ENCODE data around the gene EXOSC3. TPM values are rescaled to one million over a fixed set of nuclear protein-coding genes. Genes with fewer than 3 reads are reported as not detected.
"Not testable (repeated sequence)": the region's sequence is repeated elsewhere in the genome, so short reads cannot be mapped to it uniquely, and the experiment has no call there.

EXOSC3 gene
- total and polyA plus RNA-seq, 8 donors: 7.6 to 190 (median 25.3) TPM

DNA sequence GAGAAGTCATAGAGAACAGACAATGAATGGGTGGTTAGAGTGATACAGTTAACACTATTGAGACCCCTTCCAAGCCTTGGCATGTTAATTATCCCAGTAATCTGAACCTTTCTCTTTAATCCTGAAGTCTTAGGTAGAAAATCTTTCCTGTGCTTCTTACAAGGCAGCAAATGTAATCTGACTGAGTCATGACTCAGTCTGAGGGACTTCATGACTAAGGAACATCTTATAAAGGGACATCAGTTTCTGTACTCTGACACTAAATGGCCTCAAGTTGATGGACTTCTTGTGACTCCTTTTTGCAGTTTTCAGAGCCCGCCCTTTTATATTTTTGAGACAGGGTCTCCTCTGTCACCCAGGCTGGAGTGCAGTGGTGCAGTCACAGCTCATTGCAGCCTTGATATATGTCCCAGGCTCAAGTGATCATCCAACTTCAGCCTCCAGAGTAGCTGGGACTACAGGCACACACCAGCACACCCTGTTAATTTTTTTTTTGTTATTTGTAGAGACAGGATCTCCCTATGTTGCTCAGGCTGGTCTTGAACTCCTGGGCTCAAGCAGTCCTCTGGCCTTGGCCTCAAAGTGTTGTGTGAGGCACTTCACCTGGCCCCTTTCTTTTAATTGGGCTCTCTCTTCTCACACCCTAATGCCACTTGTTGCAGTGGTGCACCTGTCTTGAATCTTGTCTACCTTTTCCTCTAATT lies 9.5 kb downstream of the EXOSC3 start:
- WGBS, 5 donors: 91 to 100% (median 100%) methylated on average over 1 of the region's 1 CpG
- Histone ChIP-seq H3K4me1 (no peaks in the 10 kb centered on the region), H3K27me3 (no peaks in the 10 kb centered on the region), H3K27ac (no peak overlapping the region), H3K36me3 (peaks cover 36 to 99% (median 97%) of the 10 kb centered on the region in 4 donors), H3K4me3 (no peak overlapping the region), H3K9me3 (no peaks in the 10 kb centered on the region)
- TF ChIP-seq, protein P1, sequence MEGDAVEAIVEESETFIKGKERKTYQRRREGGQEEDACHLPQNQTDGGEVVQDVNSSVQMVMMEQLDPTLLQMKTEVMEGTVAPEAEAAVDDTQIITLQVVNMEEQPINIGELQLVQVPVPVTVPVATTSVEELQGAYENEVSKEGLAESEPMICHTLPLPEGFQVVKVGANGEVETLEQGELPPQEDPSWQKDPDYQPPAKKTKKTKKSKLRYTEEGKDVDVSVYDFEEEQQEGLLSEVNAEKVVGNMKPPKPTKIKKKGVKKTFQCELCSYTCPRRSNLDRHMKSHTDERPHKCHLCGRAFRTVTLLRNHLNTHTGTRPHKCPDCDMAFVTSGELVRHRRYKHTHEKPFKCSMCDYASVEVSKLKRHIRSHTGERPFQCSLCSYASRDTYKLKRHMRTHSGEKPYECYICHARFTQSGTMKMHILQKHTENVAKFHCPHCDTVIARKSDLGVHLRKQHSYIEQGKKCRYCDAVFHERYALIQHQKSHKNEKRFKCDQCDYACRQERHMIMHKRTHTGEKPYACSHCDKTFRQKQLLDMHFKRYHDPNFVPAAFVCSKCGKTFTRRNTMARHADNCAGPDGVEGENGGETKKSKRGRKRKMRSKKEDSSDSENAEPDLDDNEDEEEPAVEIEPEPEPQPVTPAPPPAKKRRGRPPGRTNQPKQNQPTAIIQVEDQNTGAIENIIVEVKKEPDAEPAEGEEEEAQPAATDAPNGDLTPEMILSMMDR (IDR thresholded peaks at IDR 0.05): no peak
- no peak for TF ChIP-seq POLR2AphosphoS5 (IDR thresholded peaks at IDR 0.05)
- intact Hi-C loops (cut with DNase I; ENCODE audit: low total_unique reads): no loop called here
- no peak for DNase-seq

DNA sequence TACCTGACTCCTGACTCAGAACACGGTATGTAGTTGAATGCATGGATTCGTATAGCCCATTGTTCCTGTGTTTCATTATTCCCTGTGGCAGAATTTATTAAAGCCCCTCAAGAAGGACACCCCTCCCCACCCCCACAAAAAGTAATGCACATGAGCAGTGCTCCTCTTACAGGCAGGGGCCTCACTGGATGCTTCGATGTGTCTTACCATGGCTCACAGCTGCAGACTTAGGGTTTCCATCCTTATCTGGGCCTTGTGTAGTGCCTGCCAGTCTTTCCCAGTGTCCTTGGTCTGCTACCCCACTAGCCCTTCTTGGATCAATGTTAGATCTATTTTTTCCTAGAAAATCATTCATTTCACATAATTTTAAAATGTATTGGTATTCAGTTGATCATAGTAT lies 14.9 kb downstream of the EXOSC3 start:
- Histone ChIP-seq H3K4me3 (no peak overlapping the region), H3K4me1 (no peaks in the 10 kb centered on the region), H3K36me3 (peaks cover 11 to 74% (median 64%) of the 10 kb centered on the region in 4 donors), H3K9me3 (no peaks in the 10 kb centered on the region), H3K27me3 (no peaks in the 10 kb centered on the region), H3K27ac (no peak overlapping the region)
- TF ChIP-seq POLR2A (IDR thresholded peaks at IDR 0.05): no peak
- no peak for TF ChIP-seq EP300 (IDR thresholded peaks at IDR 0.05)
- TF ChIP-seq, protein P1 (IDR thresholded peaks at IDR 0.05): no peak
- no peak for TF ChIP-seq POLR2AphosphoS5 (IDR thresholded peaks at IDR 0.05)
- intact Hi-C loops (cut with DNase I; ENCODE audit: low total_unique reads): no loop called here
- DNase-seq: no peak
- 94 to 98% (median 96%) methylated on average over 3 of the region's 3 CpGs for WGBS, 5 donors

DNA sequence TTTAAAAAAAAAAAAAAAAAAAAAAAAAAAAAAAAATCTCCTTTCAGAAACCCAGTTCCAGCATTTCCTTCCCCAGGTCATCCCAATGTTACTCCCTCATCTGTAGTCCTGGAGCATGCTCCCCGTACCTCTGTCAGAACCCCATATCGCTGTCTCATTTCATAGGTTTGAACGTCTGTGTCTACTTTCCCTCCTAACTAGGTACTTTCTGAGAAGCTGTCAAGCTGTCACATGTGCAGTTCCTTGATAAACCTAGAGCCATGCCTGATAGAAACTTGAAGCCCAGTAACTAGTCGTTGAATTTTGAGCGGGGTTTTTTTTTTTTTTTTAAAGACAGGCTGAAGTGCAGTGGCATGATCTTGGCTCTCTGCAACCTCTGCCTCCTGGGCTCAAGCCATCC lies 15.6 kb downstream of the EXOSC3 start:
- Histone ChIP-seq H3K36me3 (peaks cover 11 to 74% (median 64%) of the 10 kb centered on the region in 4 donors), H3K4me1 (no peaks in the 10 kb centered on the region)
- TF ChIP-seq, protein P1 (IDR thresholded peaks at IDR 0.05): no peak
- TF ChIP-seq POLR2AphosphoS5 (IDR thresholded peaks at IDR 0.05): no peak
- TF ChIP-seq EP300 (IDR thresholded peaks at IDR 0.05): no peak

DNA sequence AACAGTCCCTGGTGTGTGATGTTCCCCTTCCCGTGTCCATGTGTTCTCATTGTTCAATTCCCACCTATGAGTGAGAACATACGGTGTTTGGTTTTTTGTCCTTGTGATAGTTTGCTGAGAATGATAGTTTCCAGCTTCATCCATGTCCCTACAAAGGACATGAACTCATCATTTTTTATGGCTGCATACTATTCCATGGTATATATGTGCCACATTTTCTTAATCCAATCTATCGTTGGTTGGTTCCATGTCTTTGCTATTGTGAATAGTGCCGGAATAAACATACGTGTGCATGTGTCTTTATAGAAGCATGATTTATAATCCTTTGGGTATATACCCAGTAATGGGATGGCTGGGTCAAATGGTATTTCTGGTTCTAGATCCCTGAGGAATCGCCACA lies 19.6 kb downstream of the EXOSC3 start:
- H3K27ac ChIP-seq; intact Hi-C loops (cut with DNase I; ENCODE audit: low total_unique reads); H3K4me1 ChIP-seq; H3K9me3 ChIP-seq; H3K4me3 ChIP-seq; DNase-seq; H3K27me3 ChIP-seq: not testable (repeated sequence)
- 89 to 99% (median 98%) methylated on average over 5 to 6 of the region's 6 CpGs for WGBS, 5 donors
- peaks cover 7 to 55% (median 44%) of the 10 kb centered on the region in 4 donors for H3K36me3 ChIP-seq

More for the DNA sequence above, 15.6 kb downstream of the EXOSC3 start:
- DNase-seq: no peak
- H3K9me3 ChIP-seq: no peaks in the 10 kb centered on the region
- 90 to 96% (median 91%) methylated on average over 5 of the region's 5 CpGs for WGBS, 5 donors
- H3K27ac ChIP-seq: no peak overlapping the region
- no peak overlapping the region for H3K4me3 ChIP-seq
- no peaks in the 10 kb centered on the region for H3K27me3 ChIP-seq
- intact Hi-C loops (cut with DNase I; ENCODE audit: low total_unique reads): no loop called here

DNA sequence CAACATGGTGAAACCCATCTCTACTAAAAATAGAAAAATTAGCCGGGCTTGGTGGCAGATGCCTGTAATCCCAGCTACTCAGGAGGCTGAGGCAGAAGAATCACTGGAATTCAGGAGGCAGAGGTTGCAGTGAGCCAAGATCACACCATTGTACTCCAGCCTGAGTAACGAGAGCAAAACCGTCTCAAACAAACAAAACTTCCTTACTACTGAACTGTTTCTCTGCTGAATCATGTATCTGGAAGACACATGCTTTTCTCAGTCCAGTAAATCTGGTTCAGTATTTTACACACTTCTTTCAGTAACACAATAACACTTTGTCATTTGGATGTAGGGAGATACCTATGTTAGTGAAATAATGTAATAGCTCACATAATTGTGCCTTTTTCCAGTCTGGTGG lies 23.4 kb downstream of the EXOSC3 start:
- H3K4me3 ChIP-seq: no peak overlapping the region
- H3K27ac ChIP-seq: no peak overlapping the region
- no peak for DNase-seq
- peaks cover 0 to 32% (median 27%) of the 10 kb centered on the region in 4 donors for H3K36me3 ChIP-seq
- H3K27me3 ChIP-seq: no peaks in the 10 kb centered on the region
- intact Hi-C loops (cut with DNase I; ENCODE audit: low total_unique reads): no loop called here
- H3K4me1 ChIP-seq: peaks cover 0 to under 1% (median 0%) of the 10 kb centered on the region in 4 donors
- TF ChIP-seq, protein P1 (IDR thresholded peaks at IDR 0.05): no peak
- TF ChIP-seq EP300 (IDR thresholded peaks at IDR 0.05) (no peak), POLR2A (IDR thresholded peaks at IDR 0.05) (no peak), POLR2AphosphoS5 (IDR thresholded peaks at IDR 0.05) (no peak)
- H3K9me3 ChIP-seq: no peaks in the 10 kb centered on the region
- WGBS, 5 donors: 67 to 85% (median 77%) methylated on average over 3 of the region's 3 CpGs
